HG03060 (cell line): ENCODE results near the gene SPATA33.

Experiments used
- ATAC-seq: cut with Tn5 transposase; IDR thresholded peaks from one replicate; pipeline ENCODE4 v1.9.1; 2021; ENCODE audit warnings: low read depth, moderate number of reproducible peaks; ENCODE audit not compliant: unreplicated experiment

The SPATA33 gene

GRCh38 chr16:89706518-89707260 is 49.1 kb downstream of the SPATA33 start:
- ATAC-seq = no peak

- no peak for ATAC-seq
Observed at GRCh38 chr16:89707695-89708094, 50.1 kb downstream of the SPATA33 start.

GRCh38 chr16:89708481-89708931 is 50.9 kb downstream of the SPATA33 start:
- ATAC-seq = no peak

GRCh38 chr16:89709166-89709565 is 51.5 kb downstream of the SPATA33 start:
- ATAC-seq = no peak

- no peak for ATAC-seq
Observed at GRCh38 chr16:89709716-89710432, 52.2 kb downstream of the SPATA33 start.

- no peak for ATAC-seq
Observed at GRCh38 chr16:89710709-89711564, 53.3 kb downstream of the SPATA33 start.

GRCh38 chr16:89711601-89712273 is 54.1 kb downstream of the SPATA33 start:
- ATAC-seq = no peak

GRCh38 chr16:89712274-89712781 is 54.7 kb downstream of the SPATA33 start:
- no peak for ATAC-seq

GRCh38 chr16:89716493-89716892 is 58.9 kb downstream of the SPATA33 start:
- ATAC-seq = no peak

- ATAC-seq = no peak
Observed at GRCh38 chr16:89716916-89717687, 59.5 kb downstream of the SPATA33 start.

GRCh38 chr16:89717688-89718505 is 60.3 kb downstream of the SPATA33 start:
- ATAC-seq = no peak
